Immature natural killer cell (primary cell): ENCODE data around the gene L3HYPDH. TPM values are rescaled to one million over a fixed set of nuclear protein-coding genes. Genes with fewer than 3 reads are reported as not detected.

ENCODE experiments used
- DNase-seq, 3 donors: peaks; one replicate each; pipeline ENCODE4 v3.0.0; 2022; ENCODE audit warnings: mixed read lengths in 1 of 3
- H3K27ac Mint-ChIP-seq, 6 donors: one replicate each; pipeline ENCODE4 v1.8.0; 2020; ENCODE audit warnings: mixed read lengths in 6 of 6, mild to moderate bottlenecking in 5 of 6, inconsistent platforms in 4 of 6, moderate library complexity in 3 of 6
- H3K27me3 Mint-ChIP-seq, 3 donors: one replicate each; pipeline ENCODE4 v1.8.0; 2020 to 2021; ENCODE audit warnings: low read depth in 3 of 3, mild to moderate bottlenecking in 3 of 3, mixed read lengths in 3 of 3, moderate library complexity in 3 of 3, inconsistent platforms in 1 of 3
- H3K36me3 Mint-ChIP-seq, 3 donors: one replicate each; pipeline ENCODE4 v1.8.0; 2020; ENCODE audit warnings: mixed read lengths in 3 of 3, inconsistent platforms in 2 of 3, mild to moderate bottlenecking in 2 of 3
- H3K4me1 Mint-ChIP-seq, 2 donors: one replicate each; pipeline ENCODE4 v1.8.0; 2020; ENCODE audit warnings: inconsistent platforms in 2 of 2, mild to moderate bottlenecking in 2 of 2, mixed read lengths in 2 of 2, moderate library complexity in 1 of 2
- H3K4me3 Mint-ChIP-seq, 5 donors: one replicate each; pipeline ENCODE4 v1.8.0; 2020; ENCODE audit warnings: mild to moderate bottlenecking in 5 of 5, mixed read lengths in 5 of 5, inconsistent platforms in 3 of 5, moderate library complexity in 3 of 5
- H3K9me3 Mint-ChIP-seq, 6 donors: one replicate each; pipeline ENCODE4 v1.8.0; 2020; ENCODE audit warnings: mild to moderate bottlenecking in 6 of 6, mixed read lengths in 6 of 6, inconsistent platforms in 4 of 6, moderate library complexity in 3 of 6
- polyA plus RNA-seq, 3 donors: library from polyadenylated mRNA; unstranded; fragments of 300-500 nt; fragmentation: Illumina TruSeq; gene quantifications; one replicate each; pipeline ENCODE4 v1.2.3, GENCODE V29; 2021

The L3HYPDH gene
- polyA plus RNA-seq, 3 donors from 2014 or later, result 1.1 to 5.1 (median 3.6) TPM

GRCh38 chr14:59435101-59435500 is 49.1 kb downstream of the L3HYPDH start:
- DNase-seq, result no peak
- Mint-ChIP-seq H3K27ac (no peak overlapping the region), H3K4me3 (no peak overlapping the region), H3K27me3 (peaks cover 0 to 2% (median 0%) of the 10 kb centered on the region in 3 donors), H3K36me3 (no peaks in the 10 kb centered on the region), H3K4me1 (no peaks in the 10 kb centered on the region), H3K9me3 (no peaks in the 10 kb centered on the region)

- Mint-ChIP-seq H3K4me1 (no peaks in the 10 kb centered on the region), H3K4me3 (no peak overlapping the region)
These were observed 54.4 kb downstream of the L3HYPDH start for GRCh38 chr14:59429790-59430189.

GRCh38 chr14:59428581-59429012 is 55.6 kb downstream of the L3HYPDH start:
- Mint-ChIP-seq H3K27ac (no peak overlapping the region), H3K27me3 (peaks cover 0 to 4% (median 0%) of the 10 kb centered on the region in 3 donors), H3K4me1 (no peaks in the 10 kb centered on the region), H3K36me3 (no peaks in the 10 kb centered on the region), H3K9me3 (no peaks in the 10 kb centered on the region), H3K4me3 (no peak overlapping the region)
- no peak for DNase-seq

More at GRCh38 chr14:59429790-59430189, 54.4 kb downstream of the L3HYPDH start:
- Mint-ChIP-seq H3K27me3 (peaks cover 0 to under 1% (median 0%) of the 10 kb centered on the region in 3 donors), H3K36me3 (no peaks in the 10 kb centered on the region), H3K9me3 (no peaks in the 10 kb centered on the region), H3K27ac (no peak overlapping the region)
- DNase-seq, result no peak

GRCh38 chr14:59427653-59428580 is 56.3 kb downstream of the L3HYPDH start:
- H3K4me1 Mint-ChIP-seq, result no peaks in the 10 kb centered on the region
- H3K27ac Mint-ChIP-seq, result no peak overlapping the region
- H3K36me3 Mint-ChIP-seq, result no peaks in the 10 kb centered on the region
- DNase-seq, result no peak
- H3K27me3 Mint-ChIP-seq, result peaks cover 0 to 4% (median 0%) of the 10 kb centered on the region in 3 donors
- H3K4me3 Mint-ChIP-seq, result no peak overlapping the region
- H3K9me3 Mint-ChIP-seq, result no peaks in the 10 kb centered on the region

- Mint-ChIP-seq H3K9me3 (no peaks in the 10 kb centered on the region), H3K27ac (no peak overlapping the region), H3K36me3 (no peaks in the 10 kb centered on the region), H3K4me1 (no peaks in the 10 kb centered on the region), H3K4me3 (no peak overlapping the region), H3K27me3 (peaks cover 0 to 4% (median 4%) of the 10 kb centered on the region in 3 donors)
- DNase-seq, result no peak
These were observed 58.8 kb downstream of the L3HYPDH start for GRCh38 chr14:59425322-59425935.

GRCh38 chr14:59424341-59425071 is 59.7 kb downstream of the L3HYPDH start:
- no peak for DNase-seq
- Mint-ChIP-seq H3K4me3 (no peak overlapping the region), H3K27ac (no peak overlapping the region), H3K27me3 (peaks cover 0 to 4% (median 4%) of the 10 kb centered on the region in 3 donors), H3K4me1 (no peaks in the 10 kb centered on the region), H3K9me3 (no peaks in the 10 kb centered on the region), H3K36me3 (no peaks in the 10 kb centered on the region)

Other genes starting within 250 kb of the L3HYPDH start
- under 1 TPM; 0.06 to 0.58 (median 0.25) TPM for gene GPR135, start 19.0 kb downstream of the L3HYPDH start, polyA plus RNA-seq
- 100 to 1,000 TPM in 1 of 3 donors, 10 to 100 TPM in 2; 58.0 to 109 (median 69.9) TPM for gene JKAMP, start 109 bp upstream of the L3HYPDH start, polyA plus RNA-seq
- not detected for gene CCDC175, start 92.4 kb upstream of the L3HYPDH start, polyA plus RNA-seq